ENCODE results near the gene LIG3.

GRCh38 chr17:35021520-35022380, 41.4 kb downstream of the LIG3 start:
- TF ChIP-seq, protein P1, sequence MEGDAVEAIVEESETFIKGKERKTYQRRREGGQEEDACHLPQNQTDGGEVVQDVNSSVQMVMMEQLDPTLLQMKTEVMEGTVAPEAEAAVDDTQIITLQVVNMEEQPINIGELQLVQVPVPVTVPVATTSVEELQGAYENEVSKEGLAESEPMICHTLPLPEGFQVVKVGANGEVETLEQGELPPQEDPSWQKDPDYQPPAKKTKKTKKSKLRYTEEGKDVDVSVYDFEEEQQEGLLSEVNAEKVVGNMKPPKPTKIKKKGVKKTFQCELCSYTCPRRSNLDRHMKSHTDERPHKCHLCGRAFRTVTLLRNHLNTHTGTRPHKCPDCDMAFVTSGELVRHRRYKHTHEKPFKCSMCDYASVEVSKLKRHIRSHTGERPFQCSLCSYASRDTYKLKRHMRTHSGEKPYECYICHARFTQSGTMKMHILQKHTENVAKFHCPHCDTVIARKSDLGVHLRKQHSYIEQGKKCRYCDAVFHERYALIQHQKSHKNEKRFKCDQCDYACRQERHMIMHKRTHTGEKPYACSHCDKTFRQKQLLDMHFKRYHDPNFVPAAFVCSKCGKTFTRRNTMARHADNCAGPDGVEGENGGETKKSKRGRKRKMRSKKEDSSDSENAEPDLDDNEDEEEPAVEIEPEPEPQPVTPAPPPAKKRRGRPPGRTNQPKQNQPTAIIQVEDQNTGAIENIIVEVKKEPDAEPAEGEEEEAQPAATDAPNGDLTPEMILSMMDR (conservative IDR thresholded peaks at IDR 0.05; ENCODE audit: low read depth in 2 of 2) = no peak
- TF ChIP-seq POLR2AphosphoS5 (IDR thresholded peaks at IDR 0.05; ENCODE audit: low read depth) = no peak
- no peak for TF ChIP-seq CREB1 (CRISPR knock-in tag; IDR thresholded peaks at IDR 0.05; ENCODE audit: low read depth)
